Measurements from ENCODE around the gene CPPED1.

Gene CPPED1

GRCh38 chr16:12697437-12697836 is 106.2 kb downstream of the CPPED1 start:
- DNase-seq (ENCODE audit: low read depth, low spot score), result no peak
- Histone ChIP-seq H3K4me3 (ENCODE audit: insufficient read length, low read depth) (no peak overlapping the region), H3K27me3 (ENCODE audit: insufficient read depth, insufficient read length) (no peaks in the 10 kb centered on the region), H3K9me3 (ENCODE audit: insufficient read depth, low read length) (no peaks in the 10 kb centered on the region), H3K4me1 (ENCODE audit: insufficient read depth, insufficient read length) (peaks cover 5% of the 10 kb centered on the region), H3K36me3 (ENCODE audit: insufficient read depth, insufficient read length, low read length) (peaks cover 10% of the 10 kb centered on the region), H3K9ac (ENCODE audit: insufficient read length, low read depth) (no peak overlapping the region)
- no peak for TF ChIP-seq YY1 (IDR thresholded peaks at IDR 0.05; ENCODE audit: insufficient read depth, insufficient read length)
- TF ChIP-seq SUZ12 (IDR thresholded peaks at IDR 0.05; ENCODE audit: extremely low read depth, insufficient read depth, insufficient read length), result no peak
- no peak for TF ChIP-seq ZNF274 (IDR thresholded peaks at IDR 0.05; ENCODE audit: low read depth, low read length)

GRCh38 chr16:12695454-12695853 is 108.2 kb downstream of the CPPED1 start:
- TF ChIP-seq YY1 (IDR thresholded peaks at IDR 0.05; ENCODE audit: insufficient read depth, insufficient read length), result no peak
- no peak for TF ChIP-seq SUZ12 (IDR thresholded peaks at IDR 0.05; ENCODE audit: extremely low read depth, insufficient read depth, insufficient read length)
- no peak for DNase-seq (ENCODE audit: low read depth, low spot score)
- Histone ChIP-seq H3K27me3 (ENCODE audit: insufficient read depth, insufficient read length) (no peaks in the 10 kb centered on the region), H3K4me1 (ENCODE audit: insufficient read depth, insufficient read length) (peaks cover 5% of the 10 kb centered on the region), H3K9me3 (ENCODE audit: insufficient read depth, low read length) (no peaks in the 10 kb centered on the region), H3K36me3 (ENCODE audit: insufficient read depth, insufficient read length, low read length) (peaks cover 5% of the 10 kb centered on the region), H3K4me3 (ENCODE audit: insufficient read length, low read depth) (no peak overlapping the region), H3K9ac (ENCODE audit: insufficient read length, low read depth) (no peak overlapping the region)

- Histone ChIP-seq H3K4me1 (ENCODE audit: insufficient read depth, insufficient read length) (peaks cover 5% of the 10 kb centered on the region), H3K36me3 (ENCODE audit: insufficient read depth, insufficient read length, low read length) (peaks cover 5% of the 10 kb centered on the region)
- TF ChIP-seq YY1 (IDR thresholded peaks at IDR 0.05; ENCODE audit: insufficient read depth, insufficient read length) (no peak), ZNF274 (IDR thresholded peaks at IDR 0.05; ENCODE audit: low read depth, low read length) (no peak), SUZ12 (IDR thresholded peaks at IDR 0.05; ENCODE audit: extremely low read depth, insufficient read depth, insufficient read length) (no peak)
Observed at GRCh38 chr16:12690024-12690423, 113.7 kb downstream of the CPPED1 start.

GRCh38 chr16:12688951-12689850 is 114.5 kb downstream of the CPPED1 start:
- H3K9me3 ChIP-seq (ENCODE audit: insufficient read depth, low read length), result no peaks in the 10 kb centered on the region
- no peaks in the 10 kb centered on the region for H3K27me3 ChIP-seq (ENCODE audit: insufficient read depth, insufficient read length)
- H3K4me1 ChIP-seq (ENCODE audit: insufficient read depth, insufficient read length), result peaks cover 5% of the 10 kb centered on the region
- no peak overlapping the region for H3K4me3 ChIP-seq (ENCODE audit: insufficient read length, low read depth)
- TF ChIP-seq SUZ12 (IDR thresholded peaks at IDR 0.05; ENCODE audit: extremely low read depth, insufficient read depth, insufficient read length) (no peak), ZNF274 (IDR thresholded peaks at IDR 0.05; ENCODE audit: low read depth, low read length) (no peak), YY1 (IDR thresholded peaks at IDR 0.05; ENCODE audit: insufficient read depth, insufficient read length) (no peak)
- DNase-seq (ENCODE audit: low read depth, low spot score), result no peak
- no peak overlapping the region for H3K9ac ChIP-seq (ENCODE audit: insufficient read length, low read depth)
- H3K36me3 ChIP-seq (ENCODE audit: insufficient read depth, insufficient read length, low read length), result peaks cover 5% of the 10 kb centered on the region

More at GRCh38 chr16:12690024-12690423, 113.7 kb downstream of the CPPED1 start:
- Histone ChIP-seq H3K9ac (ENCODE audit: insufficient read length, low read depth) (no peak overlapping the region), H3K27me3 (ENCODE audit: insufficient read depth, insufficient read length) (no peaks in the 10 kb centered on the region), H3K4me3 (ENCODE audit: insufficient read length, low read depth) (no peak overlapping the region), H3K9me3 (ENCODE audit: insufficient read depth, low read length) (no peaks in the 10 kb centered on the region)
- DNase-seq (ENCODE audit: low read depth, low spot score), result no peak

GRCh38 chr16:12685806-12686205 is 117.9 kb downstream of the CPPED1 start:
- TF ChIP-seq SUZ12 (IDR thresholded peaks at IDR 0.05; ENCODE audit: extremely low read depth, insufficient read depth, insufficient read length) (no peak), YY1 (IDR thresholded peaks at IDR 0.05; ENCODE audit: insufficient read depth, insufficient read length) (no peak), ZNF274 (IDR thresholded peaks at IDR 0.05; ENCODE audit: low read depth, low read length) (no peak)
- H3K27me3 ChIP-seq (ENCODE audit: insufficient read depth, insufficient read length), result no peaks in the 10 kb centered on the region
- DNase-seq (ENCODE audit: low read depth, low spot score), result no peak
- no peaks in the 10 kb centered on the region for H3K9me3 ChIP-seq (ENCODE audit: insufficient read depth, low read length)
- no peak overlapping the region for H3K9ac ChIP-seq (ENCODE audit: insufficient read length, low read depth)
- H3K4me1 ChIP-seq (ENCODE audit: insufficient read depth, insufficient read length), result no peaks in the 10 kb centered on the region
- no peaks in the 10 kb centered on the region for H3K36me3 ChIP-seq (ENCODE audit: insufficient read depth, insufficient read length, low read length)
- no peak overlapping the region for H3K4me3 ChIP-seq (ENCODE audit: insufficient read length, low read depth)

GRCh38 chr16:12682432-12683165 is 121.1 kb downstream of the CPPED1 start:
- Histone ChIP-seq H3K9me3 (ENCODE audit: insufficient read depth, low read length) (peaks cover 14% of the 10 kb centered on the region), H3K27me3 (ENCODE audit: insufficient read depth, insufficient read length) (no peaks in the 10 kb centered on the region), H3K9ac (ENCODE audit: insufficient read length, low read depth) (no peak overlapping the region), H3K4me1 (ENCODE audit: insufficient read depth, insufficient read length) (peaks cover 4% of the 10 kb centered on the region), H3K36me3 (ENCODE audit: insufficient read depth, insufficient read length, low read length) (no peaks in the 10 kb centered on the region), H3K4me3 (ENCODE audit: insufficient read length, low read depth) (no peak overlapping the region)
- TF ChIP-seq ZNF274 (IDR thresholded peaks at IDR 0.05; ENCODE audit: low read depth, low read length) (no peak), SUZ12 (IDR thresholded peaks at IDR 0.05; ENCODE audit: extremely low read depth, insufficient read depth, insufficient read length) (no peak), YY1 (IDR thresholded peaks at IDR 0.05; ENCODE audit: insufficient read depth, insufficient read length) (no peak)
- DNase-seq (ENCODE audit: low read depth, low spot score), result no peak

GRCh38 chr16:12681653-12682052 is 122.0 kb downstream of the CPPED1 start:
- no peak for DNase-seq (ENCODE audit: low read depth, low spot score)
- no peaks in the 10 kb centered on the region for H3K36me3 ChIP-seq (ENCODE audit: insufficient read depth, insufficient read length, low read length)
- peaks cover 4% of the 10 kb centered on the region for H3K4me1 ChIP-seq (ENCODE audit: insufficient read depth, insufficient read length)
- no peak overlapping the region for H3K4me3 ChIP-seq (ENCODE audit: insufficient read length, low read depth)
- H3K9ac ChIP-seq (ENCODE audit: insufficient read length, low read depth), result no peak overlapping the region
- H3K9me3 ChIP-seq (ENCODE audit: insufficient read depth, low read length), result peaks cover 14% of the 10 kb centered on the region
- H3K27me3 ChIP-seq (ENCODE audit: insufficient read depth, insufficient read length), result no peaks in the 10 kb centered on the region
- TF ChIP-seq YY1 (IDR thresholded peaks at IDR 0.05; ENCODE audit: insufficient read depth, insufficient read length) (no peak), ZNF274 (IDR thresholded peaks at IDR 0.05; ENCODE audit: low read depth, low read length) (no peak), SUZ12 (IDR thresholded peaks at IDR 0.05; ENCODE audit: extremely low read depth, insufficient read depth, insufficient read length) (no peak)
